ENCODE results near the gene SETD3. TPM values are rescaled to one million over a fixed set of nuclear protein-coding genes. Genes with fewer than 3 reads are reported as not detected.

Gene SETD3
- total RNA-seq, 4 donors from 2014 or later: 29.1 to 65.4 (median 36.3) TPM

GRCh38 chr14:99475660-99476059 is 5.0 kb downstream of the SETD3 start:
- no peak for DNase-seq
- Histone ChIP-seq H3K9me3 (no peaks in the 10 kb centered on the region), H3K4me1 (peaks cover 14 to 53% (median 26%) of the 10 kb centered on the region in 3 donors), H3K27ac (no peak overlapping the region), H3K27me3 (no peaks in the 10 kb centered on the region), H3K36me3 (no peaks in the 10 kb centered on the region), H3K4me3 (no peak overlapping the region)
- intact Hi-C loops (cut with DNase I): no loop called here
- 92 to 95% methylated on average over 2 of the region's 2 CpGs for WGBS, 2 donors
- TF ChIP-seq CTCF (IDR thresholded peaks at IDR 0.05) (no peak), POLR2A (IDR thresholded peaks at IDR 0.05) (no peak)

- WGBS, 2 donors: 33 to 48% methylated on average over 7 to 9 of the region's 9 CpGs
- Histone ChIP-seq H3K36me3 (no peaks in the 10 kb centered on the region), H3K4me3 (no peak overlapping the region), H3K27ac (no peak overlapping the region), H3K27me3 (no peaks in the 10 kb centered on the region), H3K9me3 (no peaks in the 10 kb centered on the region), H3K4me1 (peaks cover 14 to 53% (median 26%) of the 10 kb centered on the region in 3 donors)
- DNase-seq: no peak
- no peak for TF ChIP-seq POLR2A (IDR thresholded peaks at IDR 0.05)
- peak in 2 of 6 experiments; percentile 8 to 31 for TF ChIP-seq CTCF (IDR thresholded peaks at IDR 0.05)
- intact Hi-C loops (cut with DNase I): no loop called here
Observed at GRCh38 chr14:99475179-99475578, 5.5 kb downstream of the SETD3 start.

- H3K4me3 ChIP-seq: no peak overlapping the region
- intact Hi-C loops (cut with DNase I): no loop called here
- H3K9me3 ChIP-seq: no peaks in the 10 kb centered on the region
- TF ChIP-seq POLR2A (IDR thresholded peaks at IDR 0.05): no peak
- TF ChIP-seq CTCF (IDR thresholded peaks at IDR 0.05): no peak
- peaks cover 2 to 45% (median 13%) of the 10 kb centered on the region in 3 donors for H3K4me1 ChIP-seq
- H3K27me3 ChIP-seq: no peaks in the 10 kb centered on the region
- no peak overlapping the region for H3K27ac ChIP-seq
- DNase-seq: no peak
- WGBS, 2 donors: 80 to 83% methylated on average over 3 of the region's 3 CpGs
- H3K36me3 ChIP-seq: no peaks in the 10 kb centered on the region
Observed at GRCh38 chr14:99473458-99473857, 7.2 kb downstream of the SETD3 start.

GRCh38 chr14:99472937-99473336 is 7.7 kb downstream of the SETD3 start:
- WGBS, 2 donors: 71 to 89% methylated on average over 4 of the region's 4 CpGs

GRCh38 chr14:99471731-99472130 is 8.9 kb downstream of the SETD3 start:
- Histone ChIP-seq H3K36me3 (no peaks in the 10 kb centered on the region), H3K27me3 (no peaks in the 10 kb centered on the region), H3K4me1 (peaks cover 0 to 51% (median 10%) of the 10 kb centered on the region in 3 donors), H3K4me3 (no peak overlapping the region), H3K9me3 (no peaks in the 10 kb centered on the region), H3K27ac (no peak overlapping the region)
- TF ChIP-seq CTCF (IDR thresholded peaks at IDR 0.05): no peak
- no peak for TF ChIP-seq POLR2A (IDR thresholded peaks at IDR 0.05)
- DNase-seq: no peak
- 88 to 95% methylated on average over 5 to 7 of the region's 7 CpGs for WGBS, 2 donors
- intact Hi-C loops (cut with DNase I): no loop called here

More at GRCh38 chr14:99472937-99473336, 7.7 kb downstream of the SETD3 start:
- Histone ChIP-seq H3K4me1 (peaks cover 0 to 43% (median 10%) of the 10 kb centered on the region in 3 donors), H3K27ac (no peak overlapping the region), H3K4me3 (no peak overlapping the region), H3K27me3 (no peaks in the 10 kb centered on the region), H3K9me3 (no peaks in the 10 kb centered on the region), H3K36me3 (no peaks in the 10 kb centered on the region)
- intact Hi-C loops (cut with DNase I): no loop called here
- TF ChIP-seq CTCF (IDR thresholded peaks at IDR 0.05) (no peak), POLR2A (IDR thresholded peaks at IDR 0.05) (no peak)
- DNase-seq: no peak
